WERI-Rb-1 (cell line): Measurements from ENCODE around the gene TMIGD1.
"Not testable (repeated sequence)": the region's sequence is repeated elsewhere in the genome, so short reads cannot be mapped to it uniquely, and the experiment has no call there.

Experiments
- DNase-seq: peaks from one replicate; pipeline ENCODE4 v3.0.0-alpha.2; 2020
- H3K27ac ChIP-seq: fragments of 250-450 bp; sonication (Bioruptor Pico); 2 replicates; pipeline ENCODE4 v1.5.1; 2020; ENCODE audit warnings: mild to moderate bottlenecking, moderate library complexity
- H3K27me3 ChIP-seq: fragments of 250-450 bp; sonication (Bioruptor Pico); 2 replicates; pipeline ENCODE4 v1.5.1; 2021; ENCODE audit warnings: mild to moderate bottlenecking, low read depth, moderate library complexity; ENCODE audit not compliant: insufficient read depth, severe bottlenecking
- H3K36me3 ChIP-seq: fragments of 250-450 bp; sonication (Bioruptor Pico); 2 replicates; pipeline ENCODE4 v1.5.1; 2020; ENCODE audit warnings: mild to moderate bottlenecking, moderate library complexity
- H3K4me3 ChIP-seq: 2 replicates; pipeline ENCODE4 v1.5.1; 2011; ENCODE audit warnings: low read depth, mild to moderate bottlenecking, control low read depth, low read length
- H3K9me3 ChIP-seq: fragments of 250-450 bp; sonication (Bioruptor Pico); 2 replicates; pipeline ENCODE4 v1.5.1; 2021; ENCODE audit warnings: mild to moderate bottlenecking, moderate library complexity; ENCODE audit not compliant: severe bottlenecking
- CTCF ChIP-seq: IDR thresholded peaks from 2 replicates; pipeline ENCODE4 v1.5.1; 2011; ENCODE audit warnings: low read depth, mild to moderate bottlenecking, control low read depth, inconsistent platforms, low read length

The TMIGD1 gene

GRCh38 chr17:30346221-30346795, 12.5 kb upstream of the TMIGD1 start:
- Histone ChIP-seq H3K27me3 (no peaks in the 10 kb centered on the region), H3K9me3 (no peaks in the 10 kb centered on the region), H3K4me3 (no peak overlapping the region), H3K36me3 (no peaks in the 10 kb centered on the region), H3K27ac (no peak overlapping the region)
- no peak for TF ChIP-seq CTCF
- DNase-seq, result no peak

GRCh38 chr17:30345527-30346075, 11.7 kb upstream of the TMIGD1 start:
- Histone ChIP-seq H3K27me3 (no peaks in the 10 kb centered on the region), H3K36me3 (no peaks in the 10 kb centered on the region), H3K9me3 (no peaks in the 10 kb centered on the region), H3K4me3 (no peak overlapping the region), H3K27ac (no peak overlapping the region)
- no peak for TF ChIP-seq CTCF
- DNase-seq, result no peak

- no peak overlapping the region for H3K4me3 ChIP-seq
- H3K27me3 ChIP-seq, result no peaks in the 10 kb centered on the region
- H3K9me3 ChIP-seq, result no peaks in the 10 kb centered on the region
- H3K36me3 ChIP-seq, result no peaks in the 10 kb centered on the region
- no peak for DNase-seq
- no peak overlapping the region for H3K27ac ChIP-seq
- no peak for TF ChIP-seq CTCF
Observed at GRCh38 chr17:30345089-30345433, 11.2 kb upstream of the TMIGD1 start.

- Histone ChIP-seq H3K9me3 (no peaks in the 10 kb centered on the region), H3K27ac (peak overlapping the region; percentile 3), H3K4me3 (no peak overlapping the region), H3K27me3 (no peaks in the 10 kb centered on the region), H3K36me3 (no peaks in the 10 kb centered on the region)
- no peak for TF ChIP-seq CTCF
- peak; percentile 30 for DNase-seq
Observed at GRCh38 chr17:30344283-30345088, 10.6 kb upstream of the TMIGD1 start.

- no peak for DNase-seq
- no peaks in the 10 kb centered on the region for H3K36me3 ChIP-seq
- no peak for TF ChIP-seq CTCF
- no peaks in the 10 kb centered on the region for H3K9me3 ChIP-seq
- H3K27ac ChIP-seq, result peak overlapping the region; percentile 3; the same call in 1 of the 2 replicates
- no peaks in the 10 kb centered on the region for H3K27me3 ChIP-seq
- no peak overlapping the region for H3K4me3 ChIP-seq
Observed at GRCh38 chr17:30343796-30344195, 9.9 kb upstream of the TMIGD1 start.

DNA sequence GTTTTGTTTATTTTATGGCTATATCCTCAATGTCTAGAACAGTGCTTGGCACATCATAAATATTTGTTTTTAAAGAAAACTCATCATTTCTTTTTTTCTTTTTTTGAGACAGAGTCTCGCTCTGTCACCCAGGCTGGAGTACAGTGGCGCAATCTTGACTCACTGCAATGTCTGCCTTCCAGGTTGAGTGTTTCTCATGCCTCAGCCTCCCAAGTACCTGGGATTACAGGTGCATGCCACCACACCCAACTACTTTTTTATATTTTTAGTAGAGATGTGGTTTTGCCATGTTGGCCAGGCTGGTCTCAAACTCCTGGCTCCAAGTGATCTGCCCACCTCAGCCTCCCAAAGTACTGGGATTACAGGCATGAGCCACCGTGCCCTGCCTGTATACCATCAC, 9.4 kb upstream of the TMIGD1 start:
- H3K4me3 ChIP-seq, H3K27ac ChIP-seq, H3K36me3 ChIP-seq: not testable (repeated sequence)

More for the DNA sequence above, 9.4 kb upstream of the TMIGD1 start:
- not testable (repeated sequence) for H3K9me3 ChIP-seq, H3K27me3 ChIP-seq, DNase-seq
